GM10847 (cell line): ENCODE measurements around the gene CFAP299.

Experiments
- POLR2A ChIP-seq: IDR thresholded peaks from 2 replicates; pipeline ENCODE4 v1.6.1; 2011; ENCODE audit not compliant: insufficient read length; ENCODE audit errors: extremely low read depth

Gene CFAP299

DNA sequence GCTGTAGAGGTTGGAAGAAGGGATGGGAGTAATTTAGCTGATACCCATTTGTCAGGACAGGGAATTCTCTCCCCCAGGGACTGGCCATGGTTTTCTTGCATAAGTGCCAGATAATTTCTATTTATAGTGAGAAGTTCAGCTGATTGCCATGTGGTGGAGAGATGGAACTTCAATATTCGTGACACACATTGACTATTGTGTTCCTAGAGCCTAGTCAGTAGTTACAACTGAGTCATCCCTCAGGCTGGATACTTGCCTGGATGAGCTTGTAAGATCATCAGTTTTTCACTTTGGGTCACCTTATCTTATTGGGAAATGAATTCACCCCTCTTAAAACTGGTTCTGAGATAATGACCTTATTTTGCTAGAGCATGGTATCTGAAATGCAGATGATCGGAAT lies 32.2 kb downstream of the CFAP299 start:
- TF ChIP-seq POLR2A: no peak

GRCh38 chr4:80370635-80371034 lies 35.1 kb downstream of the CFAP299 start:
- no peak for TF ChIP-seq POLR2A

DNA sequence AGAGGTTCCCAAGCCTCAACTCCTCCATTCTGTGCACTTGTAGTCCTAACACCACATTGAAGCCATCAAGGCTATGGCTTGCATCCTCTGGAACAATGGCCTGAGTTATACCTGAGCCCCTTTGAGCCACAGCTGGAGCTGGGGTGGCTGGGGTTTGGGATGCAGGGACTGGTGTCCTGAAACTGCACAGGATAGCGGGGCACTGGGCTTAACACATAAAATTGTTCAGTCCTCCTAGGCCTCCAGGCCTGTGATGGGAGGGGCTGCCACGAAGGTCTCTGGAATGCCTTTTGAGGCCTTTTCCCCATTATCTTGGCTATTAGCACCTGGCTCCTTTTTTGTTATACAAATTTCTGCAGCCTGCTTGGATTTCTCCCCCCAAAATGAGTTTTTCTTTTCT lies 35.5 kb downstream of the CFAP299 start:
- TF ChIP-seq POLR2A: no peak

- no peak for TF ChIP-seq POLR2A
Measured at GRCh38 chr4:80374180-80374579, 38.6 kb downstream of the CFAP299 start.

DNA sequence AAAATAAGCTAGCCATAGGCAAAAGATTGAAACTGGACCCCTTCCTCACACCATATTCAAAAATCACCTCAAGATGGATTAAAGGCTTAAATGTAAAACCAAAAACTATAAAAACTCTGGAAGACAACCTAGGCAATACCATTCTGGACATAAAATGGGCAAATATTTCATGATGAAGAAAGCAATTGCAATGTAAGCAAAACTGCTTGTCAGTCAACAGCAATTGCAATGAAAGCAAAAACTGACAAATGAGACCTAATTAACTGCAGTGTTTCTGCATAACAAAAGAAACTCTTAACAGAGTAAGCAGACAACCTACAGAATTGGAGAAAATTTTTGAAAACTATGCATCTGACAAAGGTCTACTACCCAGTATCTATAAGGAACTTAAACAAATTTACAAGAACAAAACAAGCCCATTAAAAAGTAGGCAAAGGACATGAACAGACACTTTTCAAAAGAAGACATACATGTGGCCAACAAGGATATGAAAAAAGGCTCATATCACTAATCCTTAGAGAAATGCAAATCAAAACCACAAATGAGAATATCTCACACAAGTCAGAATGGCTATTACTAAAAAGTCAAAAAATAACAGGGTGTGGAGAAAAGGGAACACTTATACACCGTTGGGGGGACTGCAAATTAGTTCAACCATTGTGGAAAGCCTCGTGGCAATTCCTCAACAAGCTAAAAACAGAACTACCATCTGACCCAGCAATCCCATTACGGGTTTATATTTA lies 46.7 kb downstream of the CFAP299 start:
- TF ChIP-seq POLR2A: no peak

DNA sequence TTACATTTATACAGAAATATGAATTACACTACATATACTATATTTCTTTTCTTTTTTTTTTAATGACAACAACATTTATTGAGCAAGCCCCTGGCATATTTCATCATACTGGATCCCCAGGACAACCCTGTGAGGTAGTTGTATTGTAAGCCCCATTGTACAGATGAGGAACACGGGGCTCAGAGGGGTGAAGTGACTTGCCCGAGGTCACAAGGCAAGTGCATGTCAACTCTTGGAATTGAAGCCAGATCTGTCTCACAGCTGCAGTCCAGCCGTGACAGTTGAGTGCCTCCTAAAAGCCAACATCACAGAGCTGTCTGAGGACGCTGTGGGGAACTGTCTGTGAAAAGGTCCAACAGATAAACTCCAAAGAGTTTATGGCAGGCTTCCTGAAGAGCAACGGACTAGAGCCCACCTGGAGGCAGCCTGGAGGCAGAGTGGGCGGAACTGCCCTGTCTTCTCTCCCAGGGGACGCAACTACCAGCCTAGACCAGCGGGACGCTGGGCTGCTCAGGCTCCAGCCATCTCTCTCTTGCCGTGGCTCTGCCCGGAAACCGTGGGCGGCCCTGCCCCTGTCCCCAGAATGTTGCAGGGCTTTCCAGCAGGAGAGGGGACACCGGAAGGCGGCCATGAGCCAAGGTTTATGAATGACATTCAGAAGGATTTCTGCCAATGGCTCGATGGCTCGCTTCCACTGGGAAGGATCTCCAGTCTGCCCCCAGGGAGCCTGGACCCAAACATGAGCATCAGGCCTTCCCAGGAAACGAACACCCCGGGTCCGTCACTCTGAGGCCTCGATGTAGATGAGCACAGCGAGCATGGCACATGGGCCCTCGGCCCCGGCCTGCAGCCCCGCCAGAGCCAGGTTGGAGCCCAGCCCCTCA lies 50.1 kb downstream of the CFAP299 start:
- TF ChIP-seq POLR2A: no peak

GRCh38 chr4:80386281-80386886 lies 50.9 kb downstream of the CFAP299 start:
- TF ChIP-seq POLR2A: no peak

DNA sequence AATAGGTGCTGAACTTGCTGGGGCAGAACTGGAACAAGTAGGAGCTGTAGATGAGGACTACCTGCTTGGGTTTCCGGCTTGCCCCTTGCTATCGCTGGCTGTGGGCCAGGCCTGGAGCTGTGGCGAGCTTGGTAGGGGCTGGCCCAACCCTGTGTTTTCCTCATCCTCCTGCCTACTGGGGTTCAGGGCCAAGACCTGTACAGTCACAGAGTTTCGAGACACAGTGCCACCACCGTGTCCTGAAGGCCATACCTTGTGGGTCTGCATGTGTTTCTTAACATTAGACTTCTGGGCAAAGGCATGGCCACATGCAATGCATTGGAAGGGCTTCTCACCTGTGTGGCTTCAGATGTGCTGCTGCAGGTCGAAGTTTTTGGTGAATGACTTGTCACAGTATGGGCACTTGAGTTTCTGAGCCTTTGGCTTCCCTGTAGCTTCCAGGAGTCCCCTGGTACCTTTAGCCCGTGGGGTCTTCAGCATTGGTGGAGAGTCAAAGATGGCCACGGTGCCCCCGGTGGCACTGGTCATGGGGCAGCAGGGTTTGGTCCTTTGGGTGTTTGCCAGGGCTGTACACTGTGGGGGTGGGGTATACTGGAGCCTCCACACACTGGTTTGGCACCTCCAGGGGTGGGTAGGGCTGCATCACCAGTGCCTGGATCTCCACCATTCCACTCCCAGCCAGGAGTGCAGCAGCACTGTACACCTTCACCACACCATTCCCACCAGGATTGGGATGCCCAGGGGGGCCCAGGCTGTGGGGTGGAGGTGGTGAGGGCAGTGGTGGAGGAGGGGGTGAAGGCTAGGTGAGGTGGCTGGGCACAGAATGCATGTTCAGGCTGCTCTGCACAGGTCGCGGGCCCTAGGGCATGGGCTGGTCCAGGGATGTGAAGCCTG lies 52.1 kb downstream of the CFAP299 start:
- TF ChIP-seq POLR2A: no peak

- TF ChIP-seq POLR2A: no peak
Measured at GRCh38 chr4:80388284-80388607, 52.7 kb downstream of the CFAP299 start.

DNA sequence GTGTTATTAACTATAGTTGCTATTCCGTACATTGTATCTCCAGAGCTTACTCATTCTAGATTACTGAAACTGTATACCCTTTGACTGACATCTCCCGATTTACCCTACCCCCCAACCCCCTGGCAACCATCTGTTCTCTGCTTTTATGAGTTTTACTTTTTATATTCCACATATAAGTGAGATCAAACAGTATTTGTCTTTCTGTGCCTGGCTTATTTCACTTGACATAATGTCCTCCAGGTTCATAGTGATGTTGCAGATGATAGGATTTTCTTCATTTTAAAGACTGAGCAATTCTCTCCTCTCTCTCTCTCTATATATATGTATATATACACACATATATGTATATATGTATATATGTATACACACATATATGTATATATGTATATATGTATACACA lies 54.6 kb downstream of the CFAP299 start:
- no peak for TF ChIP-seq POLR2A

DNA sequence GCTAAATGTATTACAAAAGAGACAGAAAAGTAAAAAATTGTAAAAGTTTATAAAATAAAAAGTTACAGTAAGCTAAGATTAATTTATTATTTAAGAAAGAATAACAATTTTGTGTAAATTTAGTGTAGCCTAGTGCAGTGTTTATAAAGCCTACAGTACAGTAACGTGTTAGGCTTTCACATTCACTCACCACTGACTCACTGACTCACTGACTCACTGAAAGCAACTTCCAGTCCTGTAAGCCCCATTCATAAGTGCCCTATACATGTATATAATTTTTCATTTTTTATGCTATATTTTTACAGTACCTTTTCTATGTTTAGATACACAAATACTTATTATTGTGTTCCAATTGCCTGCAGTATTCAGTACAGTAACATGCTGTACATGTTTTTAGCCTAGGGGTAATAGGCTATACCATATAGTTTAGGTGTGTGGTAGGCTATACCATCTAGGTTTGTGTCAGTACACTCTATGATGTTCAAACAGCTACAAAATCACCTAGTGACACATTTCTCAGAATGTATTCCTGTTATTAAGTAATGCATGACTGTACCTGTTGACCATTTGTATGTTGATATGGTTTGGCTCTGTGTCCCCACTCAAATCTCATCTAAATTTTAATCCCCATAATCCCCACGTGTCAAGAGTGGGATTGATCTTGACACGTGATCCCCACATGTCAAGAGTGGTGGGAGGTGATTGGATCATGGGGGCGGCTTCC lies 57.9 kb downstream of the CFAP299 start:
- TF ChIP-seq POLR2A: no peak

DNA sequence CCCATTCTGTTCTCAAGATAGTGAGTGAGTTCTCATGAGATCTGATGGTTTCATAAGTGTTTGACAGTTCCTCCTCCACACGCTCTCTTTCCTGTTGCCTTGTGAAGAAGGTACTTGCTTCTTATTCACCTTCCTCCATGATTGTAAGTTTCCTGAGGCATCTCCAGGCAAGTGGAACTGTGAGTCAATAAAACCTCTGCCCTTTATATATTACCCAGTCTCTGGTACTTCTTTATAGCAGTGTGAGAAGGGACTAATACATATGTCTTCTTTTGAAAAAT lies 58.4 kb downstream of the CFAP299 start:
- no peak for TF ChIP-seq POLR2A

DNA sequence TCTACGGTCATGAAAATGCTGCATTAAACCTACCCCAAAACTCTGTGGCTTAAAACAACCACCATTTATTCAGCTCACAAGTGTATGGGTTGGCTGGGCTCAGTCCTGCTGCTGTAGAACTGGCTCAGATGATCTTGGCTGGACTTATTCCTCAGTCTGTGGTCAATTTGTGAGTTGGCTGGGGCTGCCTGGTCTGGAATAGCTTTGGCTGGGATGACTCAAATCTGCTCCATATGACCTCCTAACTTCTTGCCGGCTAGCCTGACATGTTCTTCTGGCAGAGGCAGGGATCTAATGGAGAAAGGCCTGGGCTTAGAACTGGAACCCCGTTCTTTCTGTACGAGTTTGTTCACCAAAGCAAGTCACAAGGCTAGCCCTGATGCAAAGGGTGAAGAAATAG lies 71.7 kb downstream of the CFAP299 start:
- no peak for TF ChIP-seq POLR2A

DNA sequence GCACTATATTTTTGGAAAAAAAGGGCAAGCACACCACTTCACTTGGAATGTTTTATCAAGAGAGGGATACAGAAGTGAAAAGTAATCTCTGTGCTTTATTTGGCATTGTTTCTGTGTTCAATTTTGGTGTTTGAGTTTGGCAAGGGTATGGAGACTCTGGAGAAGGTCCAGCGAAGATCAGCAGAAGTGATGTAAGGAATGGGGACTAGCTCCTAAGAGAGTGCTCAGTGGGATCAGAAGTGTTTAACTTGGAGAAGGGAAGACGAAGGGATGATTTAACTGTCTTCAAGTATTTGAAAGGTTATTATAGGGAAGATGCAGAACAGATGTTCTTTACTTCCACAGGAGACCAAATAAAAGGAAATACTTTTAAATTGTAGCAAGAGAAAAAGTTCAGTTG lies 74.3 kb downstream of the CFAP299 start:
- no peak for TF ChIP-seq POLR2A

DNA sequence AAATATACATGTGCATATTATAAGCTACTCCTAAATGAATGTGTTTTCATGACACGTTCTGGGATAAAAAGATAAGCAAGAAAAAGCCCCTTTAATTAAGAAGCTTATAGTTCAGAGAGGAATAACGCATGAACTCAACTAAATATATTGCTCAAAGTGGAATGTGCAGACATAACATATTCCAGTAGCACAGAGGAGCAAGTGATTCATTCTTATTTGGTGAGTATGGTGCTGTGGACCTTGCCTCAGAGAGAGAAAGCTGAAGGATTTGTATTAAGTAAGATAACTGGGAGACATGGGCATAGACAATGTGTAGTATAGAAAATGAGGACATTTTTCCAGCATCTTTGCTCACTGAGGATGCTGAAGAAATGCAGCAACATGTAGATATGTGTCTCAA lies 76.8 kb downstream of the CFAP299 start:
- TF ChIP-seq POLR2A: no peak
